Raji (cell line): Measurements from ENCODE around the gene RPP25L.

ENCODE experiments used
- POLR2A ChIP-seq: IDR thresholded peaks from 2 replicates; pipeline ENCODE4 v1.6.1; 2011; ENCODE audit warnings: low read depth, low read length, control low read depth; ENCODE audit not compliant: insufficient read depth

RPP25L gene

GRCh38 chr9:34603610-34604231 lies 8.2 kb downstream of the RPP25L start:
- no peak for TF ChIP-seq POLR2A

- no peak for TF ChIP-seq POLR2A
These were observed 9.8 kb downstream of the RPP25L start for GRCh38 chr9:34601937-34602573.

GRCh38 chr9:34600908-34601307 lies 11.0 kb downstream of the RPP25L start:
- no peak for TF ChIP-seq POLR2A

GRCh38 chr9:34599546-34599945 lies 12.4 kb downstream of the RPP25L start:
- TF ChIP-seq POLR2A = no peak

GRCh38 chr9:34594177-34594576 lies 17.7 kb downstream of the RPP25L start:
- no peak for TF ChIP-seq POLR2A

GRCh38 chr9:34592895-34593601 lies 18.8 kb downstream of the RPP25L start:
- TF ChIP-seq POLR2A = no peak

GRCh38 chr9:34591917-34592866 lies 19.7 kb downstream of the RPP25L start:
- no peak for TF ChIP-seq POLR2A

- TF ChIP-seq POLR2A = no peak
These were observed 20.5 kb downstream of the RPP25L start for GRCh38 chr9:34591248-34591916.

GRCh38 chr9:34590381-34591247 lies 21.3 kb downstream of the RPP25L start:
- TF ChIP-seq POLR2A = no peak

GRCh38 chr9:34589636-34590380 lies 22.1 kb downstream of the RPP25L start, which contains the start of gene CNTFR:
CNTFR (minus strand) TSS chr9:34589724; CDS start chr9:34568981, 20,743 bp downstream.
- TF ChIP-seq POLR2A = no peak

GRCh38 chr9:34588671-34589635 lies 22.9 kb downstream of the RPP25L start:
- no peak for TF ChIP-seq POLR2A

GRCh38 chr9:34587271-34587670 lies 24.6 kb downstream of the RPP25L start:
- no peak for TF ChIP-seq POLR2A
